SH-SY5Y (cell line): ENCODE data around the gene THSD4.

ENCODE experiments used
- GATA2 ChIP-seq: IDR thresholded peaks from 2 replicates; pipeline ENCODE4 v1.6.1; 2011; ENCODE audit warnings: mild to moderate bottlenecking, low read depth, low read length
- GATA3 ChIP-seq: IDR thresholded peaks from 2 replicates; pipeline ENCODE4 v1.6.1; 2011; ENCODE audit warnings: low read depth, mild to moderate bottlenecking, low read length, moderate library complexity

DNA sequence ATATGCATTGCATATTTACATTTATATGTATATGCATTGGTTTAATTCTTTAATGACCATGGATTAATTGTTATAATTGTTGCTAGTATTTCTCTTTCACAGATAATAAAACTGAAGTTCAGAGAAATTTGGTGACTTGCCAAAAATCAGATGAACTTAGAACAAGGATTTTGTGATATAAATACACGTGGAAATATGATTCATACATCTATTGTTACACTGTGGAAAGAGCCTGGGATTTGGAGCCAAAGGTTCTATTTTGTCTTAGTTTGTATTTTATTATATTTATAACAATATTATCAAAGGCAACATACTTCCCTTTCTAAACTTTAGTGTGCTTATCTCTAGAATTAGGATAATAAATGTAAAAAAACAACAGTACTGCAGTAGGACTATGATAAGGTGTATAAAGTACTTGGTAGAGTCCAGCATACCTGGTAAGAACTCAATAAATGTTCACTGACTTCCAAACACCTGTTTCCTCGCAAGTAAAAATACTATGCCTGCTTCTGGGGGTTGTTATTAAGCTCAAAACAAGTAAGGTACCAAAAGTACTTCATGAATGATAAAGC lies 342.9 kb downstream of the THSD4 start:
- TF ChIP-seq GATA2 (no peak), GATA3 (no peak)
